GM10847 (cell line): Measurements from ENCODE around the gene DGKE.

Experiments
- POLR2A ChIP-seq: IDR thresholded peaks from 2 replicates; pipeline ENCODE4 v1.6.1; 2011; ENCODE audit not compliant: insufficient read length; ENCODE audit errors: extremely low read depth

Gene DGKE

DNA sequence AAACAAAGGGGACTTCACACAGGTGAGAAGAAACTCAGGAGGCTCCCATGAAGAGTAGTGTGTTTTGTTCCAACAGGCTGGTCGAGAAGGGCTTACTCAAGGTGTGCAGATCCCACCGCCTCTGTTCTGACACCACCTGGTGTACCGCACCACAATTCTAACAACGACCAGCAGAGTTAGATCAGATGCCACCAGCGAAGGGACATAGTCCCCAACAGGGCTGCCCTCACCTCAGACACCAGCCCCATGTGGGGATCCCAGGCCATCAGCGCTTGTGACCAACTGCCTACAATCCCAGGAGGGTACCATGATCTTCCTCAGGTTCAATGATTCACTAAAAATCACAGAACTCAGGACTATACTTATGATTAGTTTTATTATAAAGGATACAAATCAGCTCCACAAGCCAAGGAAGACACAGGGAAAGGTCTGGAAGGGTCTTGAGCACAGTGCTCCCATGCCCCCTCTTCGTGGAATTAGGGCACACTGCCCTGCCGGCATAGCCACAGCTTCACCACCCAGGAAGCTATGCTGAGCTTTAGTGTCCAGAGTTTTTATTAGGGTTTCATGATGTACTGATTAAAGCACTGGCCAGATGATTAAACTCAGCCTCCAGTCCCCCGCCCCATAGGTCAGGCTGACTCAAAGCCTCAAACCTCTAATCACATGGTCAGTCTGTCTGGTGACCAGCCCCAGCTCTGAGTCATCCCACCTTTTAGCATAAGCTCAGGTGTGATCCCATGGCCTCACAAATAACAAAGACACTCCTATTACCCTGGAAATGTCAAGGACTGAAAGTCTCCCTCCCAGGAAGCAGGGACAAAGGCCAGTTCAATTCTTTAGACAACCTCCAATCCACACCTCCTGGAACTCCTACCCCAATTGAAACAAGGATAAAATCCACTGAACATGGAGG lies 53.9 kb downstream of the DGKE start:
- TF ChIP-seq POLR2A = no peak

DNA sequence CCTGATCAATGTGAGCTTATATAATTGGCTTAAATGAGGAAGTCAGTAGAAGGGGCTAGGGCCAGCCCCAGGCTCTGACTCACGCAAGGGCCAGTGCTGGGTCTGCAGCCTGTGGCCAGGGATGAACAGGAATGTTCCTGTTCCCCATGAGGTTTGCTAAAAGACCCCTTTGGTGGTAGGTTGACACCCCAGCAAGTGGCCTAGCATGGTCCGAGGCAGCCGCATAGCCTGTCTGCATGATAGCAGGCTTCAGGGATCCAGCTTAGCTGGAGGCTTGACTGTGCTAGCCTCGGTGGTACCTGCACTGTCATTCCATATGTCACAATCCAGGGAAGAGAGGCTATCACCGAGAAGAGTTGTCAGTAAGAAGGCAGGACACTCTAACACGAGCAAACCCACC lies 56.4 kb downstream of the DGKE start:
- TF ChIP-seq POLR2A = no peak

DNA sequence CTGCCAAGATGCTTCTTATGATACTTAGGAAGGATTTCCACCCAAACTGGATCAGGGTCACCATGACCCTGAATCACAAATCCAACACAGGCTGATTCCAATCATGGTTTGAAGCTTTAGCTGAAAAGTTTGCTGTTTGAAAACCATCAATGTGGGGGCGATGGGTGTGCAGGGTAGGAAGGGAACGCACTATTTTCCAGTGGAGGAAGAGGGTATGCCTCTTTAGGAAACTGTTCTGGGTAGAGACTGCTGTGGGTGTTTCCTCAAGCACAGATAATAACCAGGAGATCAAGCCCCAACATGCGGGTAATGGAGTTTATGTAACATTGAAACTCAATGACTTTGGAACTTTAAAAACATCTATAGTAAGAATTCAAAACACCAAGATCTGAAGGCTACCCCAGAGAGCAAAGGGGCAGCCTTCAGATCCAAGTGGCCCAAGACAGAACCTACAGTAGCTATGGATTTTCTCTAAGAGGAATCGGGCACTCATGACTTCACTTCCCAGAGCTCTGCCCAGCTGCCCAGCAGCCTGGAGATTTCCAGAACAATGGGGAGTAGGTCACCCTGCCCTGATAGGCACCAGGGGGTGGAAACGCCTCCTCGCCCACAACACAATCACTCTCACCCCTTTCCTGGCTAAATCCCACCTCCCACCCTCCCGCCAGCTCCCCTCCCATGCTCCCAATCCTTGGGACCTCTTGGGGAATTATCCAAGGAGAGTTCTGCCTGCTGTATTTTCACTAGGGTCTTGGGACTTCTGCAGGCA lies 57.1 kb downstream of the DGKE start:
- no peak for TF ChIP-seq POLR2A

DNA sequence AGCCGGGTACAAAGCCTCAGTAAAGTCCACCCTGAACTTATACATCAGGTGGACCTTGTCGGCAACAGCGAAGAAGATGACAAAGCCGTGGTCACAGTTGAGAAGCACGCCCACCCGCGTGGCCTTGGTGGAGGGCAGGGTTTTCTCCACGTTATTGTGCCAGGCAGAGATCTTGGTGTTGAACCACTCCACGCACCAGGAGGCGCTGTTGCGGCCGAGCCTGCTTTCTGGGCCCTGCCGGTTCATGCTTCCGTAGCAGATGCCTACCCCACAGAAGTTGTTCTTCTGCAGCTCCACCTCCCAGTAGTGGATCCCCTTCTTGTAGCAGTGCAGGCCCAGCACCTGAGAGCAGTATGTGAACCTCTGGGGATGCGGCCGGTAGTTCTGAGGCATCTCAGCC lies 57.8 kb downstream of the DGKE start:
- no peak for TF ChIP-seq POLR2A

DNA sequence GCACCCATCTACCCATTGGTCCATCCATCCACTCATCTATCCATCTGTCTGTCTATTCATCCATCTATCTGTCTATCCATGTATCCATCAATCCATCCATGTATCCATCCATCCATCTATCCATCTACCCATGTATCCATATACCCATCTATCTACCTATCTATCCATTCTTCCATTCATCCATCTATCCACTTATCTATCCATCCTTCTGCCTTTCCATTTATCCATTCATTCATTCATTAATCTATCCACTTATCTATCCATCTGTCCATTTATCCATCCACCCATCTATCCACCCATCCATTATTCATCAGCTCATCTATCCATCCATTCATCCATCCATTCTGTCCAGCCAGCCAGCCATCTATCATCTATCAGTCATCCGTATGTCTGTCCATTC lies 58.4 kb downstream of the DGKE start:
- TF ChIP-seq POLR2A = no peak

DNA sequence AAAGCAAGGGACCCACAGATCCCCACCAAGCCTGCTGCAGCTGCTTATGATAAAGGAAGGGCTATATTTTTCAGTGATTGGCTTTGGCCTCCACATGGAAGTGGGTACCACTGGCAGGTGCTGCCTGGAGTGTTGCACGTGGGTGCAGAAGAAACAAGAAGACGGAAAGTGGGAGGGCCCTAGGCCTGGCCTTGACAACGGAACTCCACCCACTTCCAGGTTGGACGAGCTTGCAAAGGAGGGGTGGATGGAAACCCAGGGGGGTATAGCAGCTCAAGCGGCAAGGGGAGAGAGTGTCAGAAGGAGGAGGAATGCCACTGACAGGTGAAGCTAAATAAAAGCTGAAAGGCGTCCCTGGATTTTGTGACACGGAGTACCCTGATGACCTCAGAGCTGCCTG lies 59.6 kb downstream of the DGKE start:
- TF ChIP-seq POLR2A = no peak

DNA sequence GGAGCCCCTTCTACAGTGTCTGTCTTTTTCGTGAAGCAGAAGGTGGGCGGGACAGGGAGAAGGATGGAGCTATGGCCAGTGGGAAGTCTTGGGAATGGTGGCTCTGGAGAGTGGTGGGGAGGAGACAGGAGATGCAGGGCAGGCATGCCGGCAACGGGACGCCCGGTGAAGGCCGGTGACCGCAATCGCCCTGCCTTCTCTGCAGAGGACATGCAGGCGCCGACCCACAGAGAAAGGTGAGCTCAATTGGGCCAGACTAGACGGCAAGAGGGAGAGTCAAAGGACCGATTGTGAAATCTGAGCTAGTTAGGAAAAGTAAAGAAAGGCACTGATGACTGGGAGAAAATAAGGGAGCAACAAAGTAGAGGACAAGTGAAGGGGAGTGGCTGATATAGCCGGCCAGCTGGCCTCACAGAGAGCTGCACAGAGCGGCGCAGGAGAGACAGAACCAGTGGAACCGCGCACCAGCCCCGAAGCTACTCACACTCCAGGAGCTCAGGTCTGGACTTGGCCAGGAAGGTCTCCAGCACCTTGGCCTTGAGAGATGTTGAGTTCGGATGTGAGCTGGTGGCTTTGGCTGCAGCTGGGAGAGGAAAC lies 61.0 kb downstream of the DGKE start:
- TF ChIP-seq POLR2A = no peak

DNA sequence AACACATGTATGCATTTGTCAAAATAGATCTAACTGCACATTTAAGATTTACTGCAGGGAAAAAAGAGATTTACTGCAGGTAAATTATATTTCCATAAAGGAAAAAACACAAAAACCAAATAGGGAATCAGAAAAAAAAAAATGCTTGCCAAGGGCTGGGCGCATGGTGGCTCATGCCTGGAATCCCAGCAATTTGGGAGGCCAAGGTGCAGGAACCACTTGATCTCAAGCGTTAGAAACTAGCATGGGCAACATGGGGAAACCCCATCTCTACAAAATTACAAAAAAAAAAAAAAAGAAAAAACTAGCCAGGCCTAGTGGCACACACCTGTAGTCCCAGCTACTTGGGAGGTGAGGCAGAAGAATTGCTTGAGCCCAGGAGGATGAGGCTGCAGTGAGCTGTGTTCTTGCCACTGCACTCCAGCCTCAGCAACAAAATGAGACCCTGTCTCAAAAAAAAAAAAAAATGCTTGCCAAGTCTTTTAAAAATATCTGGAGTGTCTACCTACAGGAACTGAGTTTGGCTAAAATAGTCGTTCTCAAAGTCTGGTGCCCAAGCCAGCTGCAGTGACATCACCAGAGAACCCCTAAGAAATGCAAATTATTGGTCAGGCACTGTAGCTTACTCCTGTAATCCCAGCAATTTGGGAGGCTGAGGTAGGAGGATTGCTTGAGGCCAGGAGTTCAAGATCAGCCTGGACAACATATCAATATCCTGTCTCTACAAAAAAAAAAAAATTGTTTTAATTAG lies 62.4 kb downstream of the DGKE start:
- no peak for TF ChIP-seq POLR2A

DNA sequence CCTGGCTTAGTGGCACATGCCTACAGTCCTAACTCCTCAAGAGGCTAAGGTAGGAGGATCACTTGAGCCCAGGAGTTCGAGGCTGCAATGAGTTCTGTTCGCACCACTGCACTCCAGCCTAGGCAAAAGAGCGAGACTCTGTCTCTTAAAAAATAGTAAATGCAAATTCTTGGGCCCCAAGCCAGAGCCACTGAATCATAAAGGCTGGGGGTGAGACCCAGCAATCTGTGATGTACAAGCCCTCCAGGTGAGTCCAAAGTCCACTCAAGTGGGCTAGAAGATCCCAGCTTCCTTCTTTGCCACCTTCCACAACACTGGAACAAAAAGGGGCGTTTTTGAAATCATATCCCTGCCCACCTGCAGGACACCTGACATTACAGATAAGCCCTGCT lies 63.0 kb downstream of the DGKE start:
- TF ChIP-seq POLR2A = no peak

DNA sequence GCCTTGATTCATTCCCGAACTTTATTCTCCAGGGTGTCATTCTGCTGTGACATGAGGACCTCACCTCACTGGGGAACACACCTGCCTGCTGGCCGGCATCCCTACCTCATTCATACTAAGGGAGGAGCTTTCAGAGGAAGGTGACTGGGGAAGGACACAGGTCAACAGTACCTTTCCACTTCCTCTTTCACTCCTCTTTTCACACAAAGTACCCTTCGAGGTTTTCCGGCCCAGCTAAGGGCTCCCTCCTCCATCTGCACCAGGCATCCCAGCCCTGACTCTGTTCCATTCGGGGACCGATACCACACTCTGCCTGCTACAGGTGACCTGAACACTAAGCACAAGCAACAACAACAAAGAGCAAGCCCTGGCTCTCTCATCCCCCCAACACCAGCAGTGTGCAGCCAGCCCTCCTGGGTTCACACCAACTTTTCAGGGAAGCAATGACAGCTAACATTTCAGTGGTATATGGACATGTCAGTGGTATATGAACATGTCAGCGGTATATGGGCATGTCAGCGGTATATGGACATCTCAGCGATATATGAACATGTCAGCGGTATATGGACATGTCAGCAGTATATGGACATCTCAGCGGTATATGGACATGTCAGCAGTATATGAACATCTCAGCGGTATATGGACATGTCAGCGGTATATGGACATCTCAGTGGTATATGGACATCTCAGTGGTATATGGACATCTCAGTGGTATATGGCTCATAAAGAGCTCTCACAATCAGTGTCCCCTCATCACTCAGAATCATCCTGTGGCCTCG lies 63.9 kb downstream of the DGKE start:
- TF ChIP-seq POLR2A = no peak

DNA sequence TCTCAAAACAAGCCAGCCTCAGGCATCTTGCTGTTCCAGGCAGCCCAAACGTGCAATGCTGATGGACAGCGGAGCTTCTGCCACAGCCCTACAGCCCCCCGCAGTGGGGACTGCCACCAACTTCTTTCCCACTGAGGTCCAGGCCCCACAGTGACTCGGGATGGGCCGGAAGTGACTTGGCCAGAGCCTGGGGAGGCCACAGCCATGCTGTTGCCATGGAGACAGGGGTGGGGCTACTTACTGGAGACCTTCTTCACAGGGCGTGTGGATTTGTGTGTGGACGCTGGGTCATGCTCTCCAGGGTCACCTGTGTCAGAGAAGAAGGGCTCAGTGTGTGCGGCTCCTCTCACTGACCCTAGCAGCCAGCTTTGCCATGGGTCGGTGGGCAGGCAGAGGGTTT lies 64.9 kb downstream of the DGKE start:
- TF ChIP-seq POLR2A = no peak

DNA sequence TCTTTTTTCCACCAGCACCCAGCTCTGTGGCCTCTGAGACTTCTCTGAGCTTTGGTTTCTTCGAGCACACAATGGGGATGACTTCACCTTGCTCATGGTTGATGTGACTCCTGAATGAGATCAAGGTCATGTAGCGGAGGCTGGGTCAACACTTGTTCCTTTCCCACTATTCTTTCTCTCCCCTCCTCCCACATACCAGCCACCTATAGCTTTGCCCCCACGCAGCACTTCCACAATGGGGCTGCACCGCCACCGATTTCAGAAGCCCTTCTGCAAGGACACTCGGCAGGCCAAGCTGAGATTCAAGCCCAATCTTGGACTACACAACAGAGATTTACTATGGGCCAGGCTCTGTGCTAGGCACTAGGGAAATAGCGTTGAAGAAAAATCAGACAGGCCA lies 65.5 kb downstream of the DGKE start:
- TF ChIP-seq POLR2A = no peak

DNA sequence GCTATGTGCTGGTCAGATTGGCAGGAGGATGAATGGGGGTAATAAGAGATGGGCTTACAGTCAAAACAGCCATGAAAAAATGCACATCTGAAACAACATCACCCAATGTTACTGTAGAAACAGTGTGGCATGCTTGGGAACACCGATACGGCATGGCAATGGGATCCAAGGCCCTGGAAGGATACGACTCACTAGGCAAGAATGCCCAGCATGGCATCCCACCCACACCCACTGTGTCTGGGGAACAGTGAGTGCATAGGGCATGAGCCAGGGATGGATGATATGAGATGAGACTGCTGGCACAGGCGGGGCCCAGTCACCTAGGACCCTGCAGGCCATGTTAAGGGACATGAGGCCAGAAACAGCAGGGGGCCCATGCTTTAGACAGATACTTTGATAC lies 68.4 kb downstream of the DGKE start:
- no peak for TF ChIP-seq POLR2A

DNA sequence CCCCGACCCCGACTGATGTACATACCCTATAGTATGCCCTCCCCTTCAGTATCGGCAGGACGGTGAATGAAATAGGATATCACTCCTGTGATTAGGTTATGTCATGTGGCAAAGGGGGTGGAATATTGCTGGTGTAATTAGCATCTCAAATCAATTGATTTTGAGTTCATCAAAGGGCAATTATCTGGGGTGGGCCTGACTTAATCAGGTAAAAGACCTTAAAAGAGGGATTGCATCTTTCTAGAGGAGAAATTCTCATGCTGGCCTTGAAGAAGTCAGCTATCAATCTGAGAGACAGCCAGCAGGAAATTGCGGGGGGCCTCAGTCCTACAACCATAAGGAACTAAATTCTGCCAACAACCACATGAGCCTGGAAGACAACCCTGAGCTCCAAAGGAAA lies 69.6 kb downstream of the DGKE start:
- TF ChIP-seq POLR2A = no peak
